Stimulated activated CD8-positive, alpha-beta memory T cell treated with anti-CD3 and anti-CD28 coated beads, Interleukin-4, amount 100 ng/mL, for 1 hour (primary cell): ENCODE data around the gene TSHZ2.
"Not testable (repeated sequence)": the region's sequence is repeated elsewhere in the genome, so short reads cannot be mapped to it uniquely, and the experiment has no call there.

Experiments
- DNase-seq, 2 donors: peaks; one replicate each; pipeline ENCODE4 v3.0.0-alpha.2; 2020; ENCODE audit warnings: low read depth in 2 of 2, low spot score in 1 of 2

The TSHZ2 gene

GRCh38 chr20:53488775-53489272 is 516.7 kb downstream of the TSHZ2 start:
- no peak for DNase-seq

GRCh38 chr20:53489528-53489927 is 517.4 kb downstream of the TSHZ2 start:
- no peak for DNase-seq

- no peak for DNase-seq
These were observed 518.5 kb downstream of the TSHZ2 start for GRCh38 chr20:53490620-53491019.

GRCh38 chr20:53491462-53491861 is 519.3 kb downstream of the TSHZ2 start:
- no peak for DNase-seq

DNA sequence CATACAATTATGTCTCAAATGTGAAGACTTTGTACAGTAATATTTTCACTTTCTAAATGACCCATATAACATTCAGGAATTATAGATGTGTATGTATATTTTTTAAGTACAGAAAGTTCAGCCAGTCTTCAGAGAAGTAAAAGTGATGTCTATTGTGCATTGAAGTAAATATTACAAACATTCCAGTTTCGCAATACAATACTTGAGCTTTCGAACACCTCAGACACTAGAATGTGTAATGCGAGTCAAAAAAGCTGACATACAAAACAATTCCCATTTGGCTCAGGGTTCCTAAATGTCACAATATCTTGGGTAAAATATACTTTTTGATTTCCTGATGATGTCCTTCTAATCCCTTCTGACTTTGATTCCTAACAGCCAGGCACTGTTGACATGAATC is 520.1 kb downstream of the TSHZ2 start:
- DNase-seq: no peak

DNA sequence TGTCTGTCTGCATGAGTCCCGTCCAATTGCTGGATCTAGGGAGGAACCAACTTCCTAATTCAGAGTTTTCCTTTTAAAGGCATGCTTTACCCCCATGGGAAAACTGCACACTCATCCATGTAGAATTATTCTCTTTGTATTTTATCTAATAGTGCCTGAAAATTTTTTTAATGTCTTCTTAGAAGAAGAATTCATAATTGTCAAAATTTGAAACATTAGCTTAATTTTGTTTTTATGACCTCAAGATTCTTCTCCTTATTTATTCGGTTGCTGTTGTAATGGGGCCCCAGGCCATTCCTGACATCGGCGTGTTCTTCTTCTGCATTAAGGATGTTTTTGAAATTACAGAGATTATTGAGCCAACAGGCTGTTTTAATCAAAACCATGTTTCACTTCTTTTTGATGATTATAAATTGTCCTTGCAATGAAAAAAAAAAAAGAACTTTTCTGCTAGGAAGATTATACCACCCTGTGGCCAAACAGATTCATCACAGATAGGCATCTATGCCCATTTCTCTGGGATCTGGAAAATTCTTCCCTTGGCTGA is 521.2 kb downstream of the TSHZ2 start:
- DNase-seq: no peak

GRCh38 chr20:53494753-53495152 is 522.6 kb downstream of the TSHZ2 start:
- no peak for DNase-seq

GRCh38 chr20:53495398-53496092 is 523.4 kb downstream of the TSHZ2 start:
- DNase-seq: no peak

- DNase-seq: no peak
These were observed 525.1 kb downstream of the TSHZ2 start for GRCh38 chr20:53497246-53497645.

- no peak for DNase-seq
These were observed 526.2 kb downstream of the TSHZ2 start for GRCh38 chr20:53498341-53498740.

- DNase-seq: no peak
These were observed 528.5 kb downstream of the TSHZ2 start for GRCh38 chr20:53500651-53501050.

DNA sequence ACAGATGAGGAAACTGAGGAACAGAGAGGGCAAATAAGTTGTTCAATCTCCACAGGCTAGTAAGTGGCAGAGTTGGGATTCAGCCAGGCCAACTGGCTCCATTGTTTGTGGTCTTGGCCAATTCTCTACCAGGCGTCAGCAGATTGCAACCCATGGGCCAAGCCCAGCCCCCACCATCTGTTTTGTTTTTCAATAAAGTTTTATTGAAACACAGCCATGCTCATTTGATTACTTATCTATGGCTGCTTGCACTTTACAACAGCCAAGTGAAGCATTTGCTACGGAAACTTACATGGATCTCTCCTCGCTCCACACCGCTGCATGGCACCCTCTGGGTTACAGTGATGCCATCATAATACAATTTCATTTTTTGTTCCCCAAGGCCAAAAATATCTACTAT is 530.7 kb downstream of the TSHZ2 start:
- no peak for DNase-seq

DNA sequence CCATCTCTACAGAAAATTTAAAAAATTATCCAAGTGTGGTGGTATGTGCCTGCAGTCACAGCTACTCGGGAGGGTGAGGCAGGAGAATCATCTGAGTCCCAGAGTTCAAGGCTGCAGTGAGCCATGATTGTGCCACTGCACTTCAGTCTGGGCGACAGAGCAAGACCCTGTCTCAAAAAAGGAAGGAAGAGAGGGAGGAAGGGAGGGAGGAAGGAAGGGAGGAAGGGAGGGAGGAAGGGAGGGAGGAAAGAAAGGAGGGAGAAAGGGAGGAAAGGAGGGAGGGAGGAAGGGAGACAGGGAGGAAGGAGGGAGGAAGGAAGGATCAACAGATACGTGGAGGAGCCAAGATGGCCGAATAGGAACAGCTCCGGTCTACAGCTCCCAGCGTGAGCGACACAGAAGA is 531.4 kb downstream of the TSHZ2 start:
- no peak for DNase-seq

DNA sequence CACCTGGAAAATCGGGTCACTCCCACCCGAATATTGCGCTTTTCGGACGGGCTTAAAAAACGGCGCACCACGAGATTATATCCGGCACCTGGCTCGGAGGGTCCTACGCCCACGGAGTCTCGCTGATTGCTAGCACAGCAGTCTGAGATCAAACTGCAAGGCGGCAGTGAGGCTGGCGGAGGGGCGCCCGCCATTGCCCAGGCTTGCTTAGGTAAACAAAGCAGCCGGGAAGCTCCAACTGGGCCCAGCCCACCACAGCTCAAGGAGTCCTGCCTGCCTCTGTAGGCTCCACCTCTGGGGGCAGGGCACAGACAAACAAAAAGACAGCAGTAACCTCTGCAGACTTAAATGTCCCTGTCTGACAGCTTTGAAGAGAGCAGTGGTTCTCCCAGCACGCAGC is 531.9 kb downstream of the TSHZ2 start:
- DNase-seq: not testable (repeated sequence)

- no peak for DNase-seq
These were observed 538.1 kb downstream of the TSHZ2 start for GRCh38 chr20:53510262-53510661.

DNA sequence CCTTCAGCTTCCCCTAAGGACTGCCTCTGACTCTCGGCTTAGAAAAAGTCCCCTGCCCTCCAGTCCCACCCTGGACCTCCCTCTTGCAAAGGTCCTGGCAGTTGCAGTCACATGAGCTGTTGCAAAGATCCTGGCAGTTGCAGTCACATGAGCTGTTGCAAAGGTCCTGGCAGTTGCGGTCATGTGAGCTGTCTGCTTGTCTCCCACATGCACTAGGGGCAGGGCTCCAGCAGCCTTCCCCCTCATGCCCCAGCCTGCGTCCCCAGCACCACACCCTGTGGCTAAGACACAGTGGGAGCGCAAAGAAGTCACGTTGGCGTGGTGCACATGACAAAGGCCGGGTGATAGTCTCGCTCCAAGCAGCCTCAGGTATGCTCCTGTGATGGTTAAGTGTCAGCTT is 538.5 kb downstream of the TSHZ2 start:
- no peak for DNase-seq

DNA sequence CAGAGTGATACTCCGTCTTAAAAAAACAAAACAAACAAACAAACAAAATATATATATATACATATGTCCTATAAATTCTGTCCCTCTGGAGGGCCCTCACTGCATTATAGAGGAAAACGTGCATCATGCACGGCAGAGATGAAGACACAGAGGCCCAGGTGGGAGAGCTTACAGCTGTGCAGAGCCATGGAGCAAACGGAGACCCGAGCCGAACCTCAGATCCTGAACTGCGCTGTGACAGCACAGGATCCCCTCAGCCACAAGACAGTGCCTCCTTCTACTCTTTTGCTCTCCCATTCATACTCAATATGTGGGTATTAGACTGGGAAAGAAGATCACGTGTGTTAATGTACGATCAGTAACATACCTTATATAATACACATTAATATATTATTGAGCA is 539.9 kb downstream of the TSHZ2 start:
- no peak for DNase-seq

GRCh38 chr20:53513168-53513488 is 541.0 kb downstream of the TSHZ2 start:
- DNase-seq: no peak

DNA sequence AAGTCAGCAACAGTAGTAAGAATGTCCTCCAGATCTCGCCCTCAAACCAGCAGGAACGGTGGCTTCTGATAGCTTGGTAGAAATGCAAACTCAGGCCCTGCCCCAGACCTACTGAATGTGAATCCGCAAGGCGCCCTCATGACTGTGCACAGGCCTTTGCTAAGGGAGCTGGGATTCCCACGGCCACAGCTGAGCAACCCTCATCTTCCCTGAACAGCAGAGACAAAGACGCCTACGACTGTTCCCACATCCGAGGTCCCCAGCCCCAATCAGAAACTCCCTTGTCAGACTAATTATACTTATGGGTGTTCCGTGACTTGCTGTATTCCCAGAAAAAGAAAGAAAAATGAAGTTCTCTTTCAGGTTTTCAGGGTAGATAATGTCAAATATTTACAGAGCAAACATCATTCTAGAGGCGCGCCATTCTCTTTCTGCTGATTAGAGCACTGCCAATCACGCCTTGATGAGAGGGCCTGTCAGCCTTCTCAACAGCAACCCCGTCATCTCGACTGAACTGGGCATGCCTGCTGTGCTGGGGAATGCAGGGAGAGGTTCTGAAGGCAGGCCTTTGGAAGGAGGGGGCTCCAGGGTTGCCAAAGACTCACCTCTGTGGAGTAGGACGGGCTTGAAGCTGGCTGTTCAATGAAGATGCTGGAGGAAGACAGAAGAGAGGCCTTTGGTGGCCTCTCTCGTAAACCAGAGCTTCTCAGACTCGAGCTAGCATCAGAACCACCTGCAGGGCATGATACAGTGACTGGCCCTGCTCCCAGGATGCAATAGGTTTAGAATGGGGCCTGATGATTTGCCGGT is 541.5 kb downstream of the TSHZ2 start:
- DNase-seq: no peak

DNA sequence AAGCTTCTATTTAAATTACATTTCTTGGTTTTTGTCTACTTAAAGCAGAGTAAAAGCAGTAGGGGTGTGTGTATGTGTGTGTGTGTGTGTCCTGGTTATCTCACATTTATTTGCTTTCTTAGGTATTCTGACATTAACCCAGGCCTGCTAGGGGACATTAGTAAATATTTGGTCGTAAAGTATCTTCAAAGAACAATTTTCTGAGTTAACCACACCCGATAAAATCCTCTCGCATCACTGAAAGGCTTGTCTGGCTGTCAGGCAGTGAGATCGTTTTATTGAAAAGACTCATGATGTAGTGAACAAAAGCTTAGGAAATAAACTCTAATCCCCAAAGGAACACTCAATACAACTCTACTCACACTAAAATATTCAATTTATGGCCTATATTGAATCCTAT is 543.6 kb downstream of the TSHZ2 start:
- no peak for DNase-seq

GRCh38 chr20:53517146-53517545 is 545.0 kb downstream of the TSHZ2 start:
- no peak for DNase-seq

DNA sequence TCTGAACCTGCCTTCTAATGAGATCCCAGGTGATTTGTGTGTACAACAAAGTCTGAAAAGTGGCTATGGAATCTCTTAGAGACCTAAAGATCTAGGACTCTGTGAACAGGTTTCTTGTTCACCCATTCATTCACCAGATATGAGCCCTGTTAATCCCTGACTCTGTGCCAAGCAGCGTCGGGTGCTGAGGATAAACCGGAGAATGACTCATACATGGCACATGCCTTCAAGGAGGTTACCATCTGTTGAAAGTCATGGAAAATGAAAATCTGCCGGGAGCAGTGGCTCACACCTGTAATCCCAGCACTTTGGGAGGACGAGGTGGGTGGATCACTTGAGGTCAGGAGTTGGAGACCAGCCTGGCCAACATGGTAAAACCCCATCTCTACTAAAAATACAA is 549.3 kb downstream of the TSHZ2 start:
- not testable (repeated sequence) for DNase-seq
